Esophagus squamous epithelium (tissue), 4 donors: ENCODE measurements around the gene LAMP1.

Experiments used
- CTCF ChIP-seq, 6 experiments: fragments of 450-650 bp in 4 of 6; fragments of 200-600 bp in 2 of 6; sonication (generic) in 2 of 6; IDR thresholded peaks; one replicate each; pipeline ENCODE4 v1.5.1; 2016 to 2019; ENCODE audit warnings: antibody characterized with exemption in 6 of 6, mild to moderate bottlenecking in 4 of 6, moderate library complexity in 4 of 6
- POLR2A ChIP-seq, 4 donors: fragments of 450-650 bp; IDR thresholded peaks; one replicate each; pipeline ENCODE4 v1.6.1; 2017; ENCODE audit warnings: antibody characterized with exemption in 4 of 4, mild to moderate bottlenecking in 4 of 4, moderate library complexity in 3 of 4

- TF ChIP-seq POLR2A (IDR thresholded peaks at IDR 0.05) (no peak), CTCF (IDR thresholded peaks at IDR 0.05) (no peak)
These were observed 41.4 kb downstream of the LAMP1 start for GRCh38 chr13:113338451-113338850.
